Measurements from ENCODE around the gene ITGB1BP1. TPM values are rescaled to one million over a fixed set of nuclear protein-coding genes. Genes with fewer than 3 reads are reported as not detected.

Gene ITGB1BP1
- total RNA-seq, 4 donors from 2014 or later = 32.0 to 106 (median 45.1) TPM

GRCh38 chr2:9377461-9378097, 45.7 kb downstream of the ITGB1BP1 start:
- Histone ChIP-seq H3K4me1 (peaks cover 0 to 4% of the 10 kb centered on the region in 2 donors), H3K27me3 (no peaks in the 10 kb centered on the region), H3K4me3 (no peak overlapping the region), H3K36me3 (no peaks in the 10 kb centered on the region), H3K27ac (peak overlapping the region; percentile 70 to 80), H3K9me3 (no peaks in the 10 kb centered on the region)
- DNase-seq = no peak
- intact Hi-C loops (cut with DNase I; ENCODE audit: low total_unique reads) = no loop called here
- TF ChIP-seq CTCF (IDR thresholded peaks at IDR 0.05) (no peak), POLR2A (IDR thresholded peaks at IDR 0.05) (no peak)

- Histone ChIP-seq H3K36me3 (no peaks in the 10 kb centered on the region), H3K4me1 (peaks cover 0 to 4% of the 10 kb centered on the region in 2 donors), H3K27ac (peak overlapping the region in 1 of 2 donors; percentile 80), H3K4me3 (no peak overlapping the region), H3K27me3 (no peaks in the 10 kb centered on the region), H3K9me3 (no peaks in the 10 kb centered on the region)
- no peak for TF ChIP-seq POLR2A (IDR thresholded peaks at IDR 0.05)
- TF ChIP-seq CTCF (IDR thresholded peaks at IDR 0.05) = no peak
- intact Hi-C loops (cut with DNase I; ENCODE audit: low total_unique reads) = no loop called here
- no peak for DNase-seq
Measured at GRCh38 chr2:9375857-9376428, 47.4 kb downstream of the ITGB1BP1 start.

GRCh38 chr2:9374071-9374730, 49.1 kb downstream of the ITGB1BP1 start:
- Histone ChIP-seq H3K36me3 (no peaks in the 10 kb centered on the region), H3K4me3 (no peak overlapping the region), H3K9me3 (no peaks in the 10 kb centered on the region), H3K27me3 (no peaks in the 10 kb centered on the region), H3K27ac (no peak overlapping the region), H3K4me1 (peaks cover 0 to 4% of the 10 kb centered on the region in 2 donors)
- intact Hi-C loops (cut with DNase I; ENCODE audit: low total_unique reads) = no loop called here
- TF ChIP-seq POLR2A (IDR thresholded peaks at IDR 0.05) (no peak), CTCF (IDR thresholded peaks at IDR 0.05) (no peak)
- no peak for DNase-seq

- Histone ChIP-seq H3K4me3 (no peak overlapping the region), H3K36me3 (no peaks in the 10 kb centered on the region), H3K4me1 (peaks cover 0 to 4% of the 10 kb centered on the region in 2 donors), H3K9me3 (no peaks in the 10 kb centered on the region), H3K27me3 (no peaks in the 10 kb centered on the region), H3K27ac (no peak overlapping the region)
- TF ChIP-seq CTCF (IDR thresholded peaks at IDR 0.05) = no peak
- TF ChIP-seq POLR2A (IDR thresholded peaks at IDR 0.05) = no peak
- intact Hi-C loops (cut with DNase I; ENCODE audit: low total_unique reads) = no loop called here
- no peak for DNase-seq
Measured at GRCh38 chr2:9373476-9373875, 49.9 kb downstream of the ITGB1BP1 start.

- DNase-seq = no peak
- Histone ChIP-seq H3K4me1 (peaks cover 0 to 1% of the 10 kb centered on the region in 2 donors), H3K4me3 (no peak overlapping the region), H3K27ac (no peak overlapping the region), H3K27me3 (no peaks in the 10 kb centered on the region), H3K9me3 (no peaks in the 10 kb centered on the region), H3K36me3 (no peaks in the 10 kb centered on the region)
- TF ChIP-seq CTCF (IDR thresholded peaks at IDR 0.05) = no peak
- TF ChIP-seq POLR2A (IDR thresholded peaks at IDR 0.05) = no peak
- intact Hi-C loops (cut with DNase I; ENCODE audit: low total_unique reads) = no loop called here
Measured at GRCh38 chr2:9373047-9373446, 50.3 kb downstream of the ITGB1BP1 start.
